ENCODE data around the gene PAGE4.

Gene PAGE4

DNA sequence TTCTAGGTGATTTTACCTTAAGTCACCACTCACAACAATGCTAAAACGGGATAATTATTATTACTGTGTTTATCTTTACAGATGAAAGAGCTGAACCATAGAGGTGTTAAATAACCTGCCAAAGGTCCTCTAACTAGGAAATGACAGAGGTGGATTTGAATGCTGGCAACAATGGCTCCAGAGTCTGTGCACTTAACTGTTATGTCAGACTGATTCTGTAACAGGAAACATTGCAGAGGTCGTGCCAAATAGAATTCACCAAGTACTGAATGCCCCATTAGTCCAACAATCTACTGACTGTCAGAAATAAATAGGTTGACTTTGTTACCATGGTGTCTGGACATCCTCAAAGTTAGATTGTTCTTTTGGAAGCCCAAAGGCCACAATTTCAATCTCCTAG is 29.2 kb downstream of the PAGE4 start:
- in situ Hi-C loops (cut with HindIII; ENCODE audit: low sequenced_read_pairs), result no loop called here
- no peak for DNase-seq (ENCODE audit: low read depth)
- no peak overlapping the region for H3K4me3 ChIP-seq (ENCODE audit: low read depth, low read length)
- TF ChIP-seq, protein P1, sequence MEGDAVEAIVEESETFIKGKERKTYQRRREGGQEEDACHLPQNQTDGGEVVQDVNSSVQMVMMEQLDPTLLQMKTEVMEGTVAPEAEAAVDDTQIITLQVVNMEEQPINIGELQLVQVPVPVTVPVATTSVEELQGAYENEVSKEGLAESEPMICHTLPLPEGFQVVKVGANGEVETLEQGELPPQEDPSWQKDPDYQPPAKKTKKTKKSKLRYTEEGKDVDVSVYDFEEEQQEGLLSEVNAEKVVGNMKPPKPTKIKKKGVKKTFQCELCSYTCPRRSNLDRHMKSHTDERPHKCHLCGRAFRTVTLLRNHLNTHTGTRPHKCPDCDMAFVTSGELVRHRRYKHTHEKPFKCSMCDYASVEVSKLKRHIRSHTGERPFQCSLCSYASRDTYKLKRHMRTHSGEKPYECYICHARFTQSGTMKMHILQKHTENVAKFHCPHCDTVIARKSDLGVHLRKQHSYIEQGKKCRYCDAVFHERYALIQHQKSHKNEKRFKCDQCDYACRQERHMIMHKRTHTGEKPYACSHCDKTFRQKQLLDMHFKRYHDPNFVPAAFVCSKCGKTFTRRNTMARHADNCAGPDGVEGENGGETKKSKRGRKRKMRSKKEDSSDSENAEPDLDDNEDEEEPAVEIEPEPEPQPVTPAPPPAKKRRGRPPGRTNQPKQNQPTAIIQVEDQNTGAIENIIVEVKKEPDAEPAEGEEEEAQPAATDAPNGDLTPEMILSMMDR (IDR thresholded peaks at IDR 0.05; ENCODE audit: low read depth, low read length, missing control alignments), result no peak

DNA sequence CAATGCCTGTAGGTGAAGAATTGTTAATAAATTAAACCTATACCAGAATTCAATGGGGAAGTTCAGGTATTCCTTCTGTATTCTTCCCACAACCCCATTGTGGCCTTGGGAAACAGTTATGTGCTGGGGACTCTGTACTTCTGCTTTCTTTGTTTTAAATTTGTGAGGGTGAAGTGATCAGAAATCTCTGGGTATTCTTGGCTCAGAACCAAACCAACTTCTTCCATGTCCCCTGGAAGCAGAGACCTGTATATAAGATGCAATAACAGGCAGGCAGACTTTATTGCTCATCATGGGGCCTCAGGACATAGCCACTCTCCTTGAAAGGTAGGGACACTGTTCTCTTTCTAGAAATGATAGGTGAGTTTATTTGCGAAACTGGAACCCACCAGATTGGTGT is 30.4 kb downstream of the PAGE4 start:
- TF ChIP-seq, protein P1 (IDR thresholded peaks at IDR 0.05; ENCODE audit: low read depth, low read length, missing control alignments), result no peak
- in situ Hi-C loops (cut with HindIII; ENCODE audit: low sequenced_read_pairs), result no loop called here
- DNase-seq (ENCODE audit: low read depth), result no peak

DNA sequence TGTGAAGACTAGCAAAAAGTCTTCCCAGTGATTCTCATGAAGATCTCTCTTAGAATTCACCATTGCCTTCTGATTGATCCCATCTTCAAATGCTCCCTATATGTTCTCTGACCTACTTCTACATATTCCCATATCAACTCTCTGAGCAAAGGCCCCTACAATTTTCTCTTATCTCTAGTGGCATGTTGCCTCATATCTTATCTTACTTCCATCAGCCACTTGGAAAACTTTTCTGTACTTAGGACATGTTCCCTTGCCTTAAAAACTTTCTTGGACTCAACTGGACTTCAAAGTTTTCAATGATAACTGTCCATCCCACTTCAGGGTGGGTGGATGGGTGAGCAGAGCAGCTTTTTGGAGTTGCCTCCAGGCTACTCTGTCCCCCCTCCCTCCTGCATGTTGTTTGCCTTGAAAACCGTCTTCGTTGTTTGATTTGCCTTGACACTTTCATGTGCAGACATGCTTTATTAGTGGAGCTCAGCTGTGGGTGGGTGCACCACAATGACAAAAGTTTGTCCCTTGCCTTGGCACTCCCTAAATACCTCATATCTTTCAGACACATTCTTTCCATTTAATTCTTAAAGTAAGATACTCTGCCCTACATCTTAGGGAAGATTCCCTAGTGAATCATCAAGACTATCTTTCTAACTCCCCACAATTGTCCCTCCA is 31.9 kb downstream of the PAGE4 start:
- no peak overlapping the region for H3K4me3 ChIP-seq (ENCODE audit: low read depth, low read length)
- TF ChIP-seq, protein P1 (IDR thresholded peaks at IDR 0.05; ENCODE audit: low read depth, low read length, missing control alignments), result no peak
- in situ Hi-C loops (cut with HindIII; ENCODE audit: low sequenced_read_pairs), result no loop called here
- DNase-seq (ENCODE audit: low read depth), result no peak

More for the DNA sequence above, 30.4 kb downstream of the PAGE4 start:
- H3K4me3 ChIP-seq (ENCODE audit: low read depth, low read length), result no peak overlapping the region

DNA sequence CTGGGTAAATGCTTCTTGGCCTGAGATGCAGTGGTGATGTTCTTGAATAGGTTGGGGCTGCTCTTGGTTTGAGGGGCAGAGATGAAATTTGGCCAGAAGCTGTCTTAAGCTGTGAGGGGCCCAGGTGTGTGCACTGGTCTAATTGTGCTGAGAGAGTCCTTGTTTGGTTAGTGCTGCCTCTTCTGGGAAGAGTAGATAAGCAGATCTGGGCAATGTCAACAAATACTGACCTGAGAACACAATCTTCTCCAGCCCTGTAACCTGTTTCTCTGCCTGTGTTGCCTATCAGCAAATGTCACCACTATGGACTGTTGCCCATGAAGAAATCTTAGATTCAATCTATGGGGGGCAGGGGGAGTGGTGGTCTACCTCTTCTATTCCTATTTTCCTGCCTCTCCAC is 33.0 kb downstream of the PAGE4 start:
- in situ Hi-C loops (cut with HindIII; ENCODE audit: low sequenced_read_pairs), result no loop called here
- TF ChIP-seq, protein P1 (IDR thresholded peaks at IDR 0.05; ENCODE audit: low read depth, low read length, missing control alignments), result no peak
- no peak for DNase-seq (ENCODE audit: low read depth)
- no peak overlapping the region for H3K4me3 ChIP-seq (ENCODE audit: low read depth, low read length)

DNA sequence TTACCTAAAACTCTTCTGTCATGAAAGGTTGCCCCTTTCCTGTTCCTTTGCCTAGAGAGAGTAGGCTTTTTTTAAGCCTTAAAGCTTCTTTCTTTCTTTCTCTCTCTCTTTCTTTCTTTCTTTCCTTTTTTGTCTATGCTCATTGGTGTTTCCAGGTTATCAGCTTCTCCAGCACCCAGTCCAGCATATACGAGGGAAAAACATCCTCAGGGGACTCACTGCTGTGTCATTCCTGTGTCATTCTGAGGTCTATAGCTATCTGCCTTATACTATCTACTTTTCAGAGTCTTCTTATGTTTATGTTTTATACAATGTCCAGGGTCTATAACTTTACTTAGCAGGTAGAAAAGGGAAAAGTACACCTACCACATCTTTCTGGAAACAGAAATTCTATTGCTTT is 39.6 kb downstream of the PAGE4 start:
- no peak overlapping the region for H3K4me3 ChIP-seq (ENCODE audit: low read depth, low read length)
- DNase-seq (ENCODE audit: low read depth), result no peak
- TF ChIP-seq, protein P1 (IDR thresholded peaks at IDR 0.05; ENCODE audit: low read depth, low read length, missing control alignments), result no peak
- in situ Hi-C loops (cut with HindIII; ENCODE audit: low sequenced_read_pairs), result no loop called here

DNA sequence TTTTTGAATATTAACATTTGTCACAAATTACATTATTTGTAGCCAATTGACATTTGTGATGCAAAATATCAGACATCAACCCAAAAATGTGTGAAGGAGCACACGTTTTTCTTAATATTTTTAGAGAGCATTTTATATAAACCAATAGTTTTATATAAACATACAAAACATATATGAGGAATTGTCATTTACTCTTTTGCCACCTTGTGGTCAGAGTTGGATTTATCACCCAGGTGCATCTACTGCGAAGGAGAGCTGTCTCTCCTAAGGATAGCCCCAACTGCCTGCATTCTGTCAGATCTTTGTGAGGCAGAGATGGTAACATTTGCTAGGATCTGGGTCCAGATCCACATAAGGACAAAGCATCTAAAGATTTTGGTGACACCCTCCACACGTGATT is 47.6 kb downstream of the PAGE4 start:
- in situ Hi-C loops (cut with HindIII; ENCODE audit: low sequenced_read_pairs), result no loop called here
- TF ChIP-seq, protein P1 (IDR thresholded peaks at IDR 0.05; ENCODE audit: low read depth, low read length, missing control alignments), result peak; percentile 43
- H3K4me3 ChIP-seq (ENCODE audit: low read depth, low read length), result no peak overlapping the region
- DNase-seq (ENCODE audit: low read depth), result no peak

Data from astrocyte of the cerebellum (primary cell).